ENCODE data around the gene STX2. TPM values are rescaled to one million over a fixed set of nuclear protein-coding genes. Genes with fewer than 3 reads are reported as not detected.

The STX2 gene
- total and polyA plus RNA-seq, 3 donors from 2014 or later = 27.3 to 39.5 (median 33.5) TPM

DNA sequence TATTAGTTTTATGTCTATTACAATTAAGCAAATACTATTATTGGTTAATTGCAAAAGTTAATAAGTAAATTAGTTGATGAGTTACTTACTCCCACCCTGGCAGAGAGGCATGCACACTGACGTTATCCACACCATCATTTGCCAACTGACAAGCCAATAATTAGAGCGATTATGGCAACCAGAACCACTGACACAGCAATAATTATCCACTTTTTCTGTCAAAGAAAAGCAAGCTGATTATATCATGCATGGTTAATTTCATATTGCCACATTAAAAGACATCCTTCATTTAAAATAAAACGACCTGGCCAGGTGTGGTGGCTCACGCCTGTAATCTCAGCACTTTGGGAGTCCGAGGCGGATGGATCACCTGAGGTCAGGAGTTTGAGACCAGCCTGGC lies 43.1 kb downstream of the STX2 start:
- no peak for TF ChIP-seq POLR2A (IDR thresholded peaks at IDR 0.05)
- TF ChIP-seq CTCF (IDR thresholded peaks at IDR 0.05) = no peak
- Histone ChIP-seq H3K4me3 (no peak overlapping the region), H3K27me3 (no peaks in the 10 kb centered on the region), H3K4me1 (no peaks in the 10 kb centered on the region), H3K36me3 (ENCODE audit: low read depth, missing control alignments) (no peaks in the 10 kb centered on the region), H3K27ac (no peak overlapping the region), H3K9me3 (no peaks in the 10 kb centered on the region)
- WGBS, 2 donors = 58 to 66% methylated on average over 6 of the region's 6 CpGs
- intact Hi-C loops (cut with DNase I; ENCODE audit: low total_unique reads) = no loop called here
- DNase-seq = no peak

DNA sequence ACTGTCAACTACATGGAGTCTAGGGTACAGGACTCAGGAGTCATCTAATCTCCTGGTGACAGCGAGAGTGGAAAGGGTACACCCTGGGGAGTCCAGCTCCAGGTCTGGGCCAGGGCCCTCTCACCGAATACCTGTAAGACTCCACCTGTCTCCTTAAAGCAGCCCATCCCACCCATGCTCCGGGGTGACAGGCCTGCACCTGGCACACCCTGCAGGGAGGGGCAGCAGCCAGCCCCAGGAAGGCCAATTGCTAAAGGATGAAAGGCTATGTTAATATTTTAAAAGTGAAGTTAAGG lies 45.5 kb downstream of the STX2 start:
- Histone ChIP-seq H3K4me1 (no peaks in the 10 kb centered on the region), H3K4me3 (no peak overlapping the region), H3K27ac (no peak overlapping the region), H3K27me3 (no peaks in the 10 kb centered on the region), H3K36me3 (ENCODE audit: low read depth, missing control alignments) (no peaks in the 10 kb centered on the region), H3K9me3 (no peaks in the 10 kb centered on the region)
- no peak for DNase-seq
- intact Hi-C loops (cut with DNase I; ENCODE audit: low total_unique reads) = no loop called here
- 93 to 97% methylated on average over 3 of the region's 3 CpGs for WGBS, 2 donors
- no peak for TF ChIP-seq CTCF (IDR thresholded peaks at IDR 0.05)
- TF ChIP-seq POLR2A (IDR thresholded peaks at IDR 0.05) = no peak

GRCh38 chr12:130792821-130793553 lies 46.1 kb downstream of the STX2 start:
- no peaks in the 10 kb centered on the region for H3K36me3 ChIP-seq (ENCODE audit: low read depth, missing control alignments)
- WGBS, 2 donors = 83 to 89% methylated on average over 20 of the region's 20 CpGs
- no peaks in the 10 kb centered on the region for H3K4me1 ChIP-seq
- no peaks in the 10 kb centered on the region for H3K9me3 ChIP-seq
- TF ChIP-seq POLR2A (IDR thresholded peaks at IDR 0.05) (no peak), CTCF (IDR thresholded peaks at IDR 0.05) (no peak)
- no peaks in the 10 kb centered on the region for H3K27me3 ChIP-seq
- no peak overlapping the region for H3K4me3 ChIP-seq
- intact Hi-C loops (cut with DNase I; ENCODE audit: low total_unique reads) = no loop called here
- H3K27ac ChIP-seq = no peak overlapping the region
- no peak for DNase-seq

GRCh38 chr12:130791629-130792028 lies 47.4 kb downstream of the STX2 start:
- H3K27ac ChIP-seq = no peak overlapping the region
- no peak for DNase-seq
- intact Hi-C loops (cut with DNase I; ENCODE audit: low total_unique reads) = no loop called here
- WGBS, 2 donors = 72 to 81% methylated on average over 10 of the region's 10 CpGs
- H3K9me3 ChIP-seq = no peaks in the 10 kb centered on the region
- no peaks in the 10 kb centered on the region for H3K4me1 ChIP-seq
- no peaks in the 10 kb centered on the region for H3K27me3 ChIP-seq
- H3K4me3 ChIP-seq = no peak overlapping the region
- no peak for TF ChIP-seq POLR2A (IDR thresholded peaks at IDR 0.05)
- no peak for TF ChIP-seq CTCF (IDR thresholded peaks at IDR 0.05)
- H3K36me3 ChIP-seq (ENCODE audit: low read depth, missing control alignments) = no peaks in the 10 kb centered on the region

DNA sequence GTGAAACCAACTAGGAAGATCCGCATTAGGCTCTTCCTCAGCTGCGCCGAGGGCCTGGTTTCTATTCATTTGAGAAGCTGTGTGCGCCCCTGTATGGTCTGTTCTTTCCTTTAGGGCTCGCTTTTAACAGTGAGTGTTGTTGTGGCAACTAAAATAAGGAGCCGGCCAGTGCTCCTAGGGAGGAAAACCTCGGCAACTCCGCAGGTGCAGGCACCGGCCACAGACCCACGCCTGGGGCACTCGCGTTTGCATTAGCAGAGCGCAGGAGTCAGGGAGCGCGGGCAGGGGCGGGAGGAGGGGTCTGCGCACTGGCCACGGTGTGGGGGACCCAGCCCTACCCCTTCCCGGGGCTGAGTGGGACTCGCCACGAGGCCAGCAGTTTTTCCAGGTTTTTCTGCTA lies 50.5 kb downstream of the STX2 start:
- no peaks in the 10 kb centered on the region for H3K4me1 ChIP-seq
- H3K4me3 ChIP-seq = no peak overlapping the region
- H3K9me3 ChIP-seq = no peaks in the 10 kb centered on the region
- H3K27ac ChIP-seq = no peak overlapping the region
- H3K36me3 ChIP-seq (ENCODE audit: low read depth, missing control alignments) = no peaks in the 10 kb centered on the region
- TF ChIP-seq POLR2A (IDR thresholded peaks at IDR 0.05) = no peak
- no peak for TF ChIP-seq CTCF (IDR thresholded peaks at IDR 0.05)
- no peaks in the 10 kb centered on the region for H3K27me3 ChIP-seq
- no peak for DNase-seq
- WGBS, 2 donors = 66 to 68% methylated on average over 15 to 21 of the region's 21 CpGs
- intact Hi-C loops (cut with DNase I; ENCODE audit: low total_unique reads) = no loop called here

All from testis (tissue), 3 donors.